Sigmoid colon (tissue), 4 donors: ENCODE results near the gene TM4SF1.

ENCODE experiments used
- CTCF ChIP-seq, 4 experiments: fragments of 450-650 bp in 3 of 4; fragments of 200-600 bp in 1 of 4; IDR thresholded peaks; one replicate each; pipeline ENCODE4 v1.5.1; 2016 to 2019; ENCODE audit warnings: antibody characterized with exemption in 4 of 4, mild to moderate bottlenecking in 3 of 4, moderate library complexity in 2 of 4
- POLR2A ChIP-seq, 2 donors: fragments of 450-650 bp; IDR thresholded peaks; one replicate each; pipeline ENCODE4 v1.6.1; 2016; ENCODE audit warnings: antibody characterized with exemption in 2 of 2, mild to moderate bottlenecking in 2 of 2, moderate library complexity in 2 of 2
- POLR2AphosphoS5 ChIP-seq, 4 donors: sonication (generic); formaldehyde crosslinking; IDR thresholded peaks; one replicate each; pipeline ENCODE4 v1.6.1; 2017; ENCODE audit warnings: antibody characterized with exemption in 4 of 4

GRCh38 chr3:149368201-149368673, 9.2 kb downstream of the TM4SF1 start:
- no peak for TF ChIP-seq CTCF (IDR thresholded peaks at IDR 0.05)
- no peak for TF ChIP-seq POLR2AphosphoS5 (IDR thresholded peaks at IDR 0.05)
- no peak for TF ChIP-seq POLR2A (IDR thresholded peaks at IDR 0.05)
